GM18519 (cell line): ENCODE results near the gene ERC2.
"Not testable (repeated sequence)": the region's sequence is repeated elsewhere in the genome, so short reads cannot be mapped to it uniquely, and the experiment has no call there.

Experiments used
- ATAC-seq: cut with Tn5 transposase; IDR thresholded peaks from one replicate; pipeline ENCODE4 v1.9.1; 2021; ENCODE audit warnings: mild to moderate bottlenecking, moderate library complexity; ENCODE audit not compliant: unreplicated experiment, low FRiP score

Gene ERC2

GRCh38 chr3:55526332-55527030, 941.8 kb downstream of the ERC2 start:
- no peak for ATAC-seq

GRCh38 chr3:55525436-55525835, 942.8 kb downstream of the ERC2 start:
- ATAC-seq, result no peak

- no peak for ATAC-seq
These were observed 943.6 kb downstream of the ERC2 start for GRCh38 chr3:55524565-55525244.

GRCh38 chr3:55523471-55523870, 944.8 kb downstream of the ERC2 start:
- no peak for ATAC-seq

GRCh38 chr3:55521738-55522421, 946.4 kb downstream of the ERC2 start:
- ATAC-seq, result no peak

- ATAC-seq, result no peak
These were observed 947.1 kb downstream of the ERC2 start for GRCh38 chr3:55521064-55521737.

- no peak for ATAC-seq
These were observed 949.2 kb downstream of the ERC2 start for GRCh38 chr3:55519019-55519418.

GRCh38 chr3:55518451-55518850, 949.8 kb downstream of the ERC2 start:
- no peak for ATAC-seq

GRCh38 chr3:55516392-55517030, 951.8 kb downstream of the ERC2 start:
- no peak for ATAC-seq

GRCh38 chr3:55515550-55516246, 952.6 kb downstream of the ERC2 start:
- ATAC-seq, result no peak

- ATAC-seq, result no peak
These were observed 953.3 kb downstream of the ERC2 start for GRCh38 chr3:55514962-55515361.

GRCh38 chr3:55512571-55513343, 955.5 kb downstream of the ERC2 start:
- ATAC-seq, result no peak

GRCh38 chr3:55511895-55512570, 956.2 kb downstream of the ERC2 start:
- no peak for ATAC-seq

- no peak for ATAC-seq
These were observed 959.9 kb downstream of the ERC2 start for GRCh38 chr3:55508335-55508734.

GRCh38 chr3:55507808-55508207, 960.5 kb downstream of the ERC2 start:
- no peak for ATAC-seq

GRCh38 chr3:55505776-55506175, 962.5 kb downstream of the ERC2 start:
- ATAC-seq, result no peak

- not testable (repeated sequence) for ATAC-seq
These were observed 963.2 kb downstream of the ERC2 start for GRCh38 chr3:55505102-55505501.

- no peak for ATAC-seq
These were observed 966.4 kb downstream of the ERC2 start for GRCh38 chr3:55501905-55502304.
